MM.1S (cell line): ENCODE data around the gene VPS13C.

Experiments
- CTCF ChIP-seq: fragments of 300-600 bp; sonication (generic); IDR thresholded peaks from 2 replicates; pipeline ENCODE4 v1.5.1; 2016; ENCODE audit warnings: antibody characterized with exemption, low read length, mixed read lengths
- EZH2 ChIP-seq: fragments of 300-600 bp; sonication (generic); optimal IDR thresholded peaks from 2 replicates; pipeline ENCODE3; 2017; ENCODE audit warnings: low read depth, mild to moderate bottlenecking, antibody characterized with exemption, low read length, mixed read lengths
- EZH2phosphoT487 ChIP-seq: fragments of 300-600 bp; sonication (generic); IDR thresholded peaks from 2 replicates; pipeline ENCODE4 v1.6.1; 2018; ENCODE audit warnings: antibody characterized with exemption, low read length

- no peak for TF ChIP-seq CTCF
- TF ChIP-seq EZH2 = no peak
- TF ChIP-seq EZH2phosphoT487 = no peak
These were observed 237.7 kb downstream of the VPS13C start for GRCh38 chr15:61822511-61822910.
